HL-60/S4 (cell line): ENCODE measurements around the gene FABP1.

ENCODE experiments used
- in situ Hi-C: fragments of 300-500 bp; cut with MboI; formaldehyde crosslinking; loops from 2 replicates; pipeline ENCODE4 v1.14.3; 2022; ENCODE audit warnings: low sequenced_read_pairs

FABP1 gene

DNA sequence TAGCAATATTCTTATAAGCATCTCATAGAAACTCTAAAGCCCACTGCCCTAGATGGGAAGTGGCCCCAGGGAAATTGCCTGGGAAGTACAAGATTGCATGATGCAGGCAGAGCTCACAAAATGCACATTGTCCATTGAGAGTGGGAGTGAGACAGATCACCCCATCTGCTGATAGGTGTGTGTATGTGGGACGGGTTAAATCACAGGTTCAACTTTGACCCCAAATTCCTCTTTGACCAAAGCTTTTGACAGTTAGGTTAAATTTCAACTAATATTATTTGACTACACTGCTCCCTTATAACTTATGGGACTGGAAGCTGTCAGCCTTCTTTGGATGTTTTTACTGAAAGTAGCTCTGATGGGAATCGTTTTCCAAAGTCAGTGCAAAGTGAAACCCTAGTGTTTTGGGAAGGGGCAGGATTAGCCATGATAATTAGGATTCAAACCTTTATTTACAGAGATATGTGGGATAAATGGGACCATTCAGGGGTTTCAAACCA is 11.4 kb upstream of the FABP1 start:
- in situ Hi-C loops: no loop called here

DNA sequence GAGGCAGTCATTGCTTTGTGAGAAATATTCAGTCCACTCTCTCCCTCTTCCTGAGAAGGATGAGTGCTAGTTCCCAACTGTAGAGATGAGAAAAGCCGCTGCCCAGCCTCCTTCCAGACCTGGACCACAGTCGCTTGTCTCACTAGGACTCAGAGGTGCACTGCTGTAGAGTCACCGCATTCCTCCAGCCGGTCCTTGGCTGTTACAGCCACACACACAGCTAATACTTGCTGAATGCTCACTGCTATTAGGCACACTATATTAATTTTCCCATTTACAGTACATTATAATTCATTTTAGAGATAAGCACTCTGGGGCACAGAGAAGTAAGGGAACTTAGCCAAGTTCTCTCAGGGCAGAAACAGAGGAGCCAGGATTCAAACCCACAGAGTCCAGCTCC is 10.0 kb upstream of the FABP1 start:
- in situ Hi-C loops: no loop called here

GRCh38 chr2:88136817-88137216 is 9.0 kb upstream of the FABP1 start:
- in situ Hi-C loops: no loop called here

- in situ Hi-C loops: no loop called here
Measured at GRCh38 chr2:88133875-88134274, 6.0 kb upstream of the FABP1 start.

DNA sequence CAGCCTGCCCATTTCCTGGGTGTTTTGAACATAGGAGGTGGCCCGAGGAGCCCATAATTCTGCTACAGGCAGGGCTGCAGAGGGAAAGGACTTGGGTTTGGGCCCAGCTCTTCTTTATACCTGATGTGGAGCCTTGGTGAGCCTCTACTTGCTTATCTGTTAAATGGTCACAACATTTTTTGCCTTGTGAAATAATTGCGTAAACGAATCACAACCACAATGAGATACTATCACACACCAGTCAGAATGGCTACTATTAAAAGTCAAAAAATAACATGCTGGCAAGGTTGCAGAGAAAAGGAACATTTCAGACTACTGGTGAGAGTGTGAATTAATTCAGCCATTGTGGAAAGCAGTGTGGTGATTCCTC is 4.1 kb upstream of the FABP1 start:
- in situ Hi-C loops: no loop called here

DNA sequence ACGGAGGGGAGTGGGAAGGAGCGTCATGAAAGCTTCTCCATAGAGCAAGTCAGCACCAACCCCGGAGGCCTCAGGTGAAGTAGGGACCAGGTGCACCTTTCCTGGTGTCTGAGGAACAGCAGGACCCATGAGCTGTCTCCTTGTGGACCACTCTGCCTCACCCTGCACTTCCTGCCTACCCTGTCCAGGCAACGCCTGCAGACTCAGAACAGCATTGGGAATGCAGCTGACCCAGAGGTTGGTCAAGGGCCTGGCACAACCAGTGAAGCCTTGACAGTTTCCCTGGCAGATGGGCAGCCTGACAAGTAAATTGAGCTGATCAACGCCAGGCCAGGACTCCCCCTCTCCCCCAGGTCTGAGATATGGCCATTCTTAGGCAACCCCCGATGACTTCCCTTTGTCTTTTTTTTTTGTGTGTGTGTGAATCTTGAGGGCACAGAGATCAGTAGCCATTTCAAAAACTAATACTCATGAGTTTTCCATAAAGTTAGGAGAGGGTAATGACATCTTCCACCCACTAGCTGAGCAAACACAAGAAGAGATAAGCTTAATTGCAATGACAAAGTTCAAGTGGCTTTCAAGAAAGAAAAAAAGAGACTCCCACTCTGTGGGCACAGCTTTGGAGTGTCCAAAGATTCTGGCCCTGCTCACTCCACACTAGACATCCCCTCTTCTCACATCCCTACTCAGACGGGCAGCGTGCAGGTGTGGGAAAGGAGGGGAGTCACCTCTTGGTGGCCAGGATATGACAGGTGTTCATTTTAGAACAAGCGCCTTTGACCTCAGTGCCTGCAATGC is 3.5 kb upstream of the FABP1 start:
- in situ Hi-C loops: no loop called here

DNA sequence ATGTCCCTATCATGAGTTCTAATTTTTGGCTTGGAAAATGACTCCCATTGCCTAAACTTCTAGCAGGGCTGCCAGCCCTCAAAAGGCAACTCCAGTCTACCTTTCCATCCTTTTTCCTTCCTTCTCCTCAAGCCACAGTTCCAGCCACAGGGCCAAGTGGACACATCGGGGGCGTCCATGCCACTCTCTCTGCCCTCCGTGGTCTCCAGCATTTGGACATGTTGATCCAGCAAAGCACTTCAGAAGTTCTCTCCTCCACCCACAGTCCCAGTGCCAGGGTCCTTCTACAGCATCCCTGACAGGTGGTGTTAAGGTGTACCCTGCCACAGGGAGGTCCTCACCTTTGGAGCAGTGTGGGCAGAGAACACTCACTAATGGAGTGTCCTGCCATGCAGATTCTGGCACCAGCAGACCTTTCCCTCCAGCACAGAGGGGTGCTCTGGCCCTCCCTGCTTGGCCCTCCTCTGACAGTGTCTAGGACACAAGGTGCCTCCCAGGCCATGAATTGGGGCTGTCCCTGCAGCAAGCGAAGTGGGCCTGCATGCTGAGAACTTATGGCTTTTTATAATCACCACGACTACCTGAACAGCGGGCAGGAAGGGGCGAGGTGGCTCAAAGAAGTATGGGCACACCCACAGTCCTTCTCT is 1.6 kb upstream of the FABP1 start:
- in situ Hi-C loops: no loop called here

- in situ Hi-C loops: no loop called here
Measured at GRCh38 chr2:88128654-88129312, 921 bp upstream of the FABP1 start.

- in situ Hi-C loops: no loop called here
Measured at GRCh38 chr2:88127638-88127887, 299 bp downstream of the FABP1 start.

- in situ Hi-C loops: no loop called here
Measured at GRCh38 chr2:88126772-88127637, 857 bp downstream of the FABP1 start.

DNA sequence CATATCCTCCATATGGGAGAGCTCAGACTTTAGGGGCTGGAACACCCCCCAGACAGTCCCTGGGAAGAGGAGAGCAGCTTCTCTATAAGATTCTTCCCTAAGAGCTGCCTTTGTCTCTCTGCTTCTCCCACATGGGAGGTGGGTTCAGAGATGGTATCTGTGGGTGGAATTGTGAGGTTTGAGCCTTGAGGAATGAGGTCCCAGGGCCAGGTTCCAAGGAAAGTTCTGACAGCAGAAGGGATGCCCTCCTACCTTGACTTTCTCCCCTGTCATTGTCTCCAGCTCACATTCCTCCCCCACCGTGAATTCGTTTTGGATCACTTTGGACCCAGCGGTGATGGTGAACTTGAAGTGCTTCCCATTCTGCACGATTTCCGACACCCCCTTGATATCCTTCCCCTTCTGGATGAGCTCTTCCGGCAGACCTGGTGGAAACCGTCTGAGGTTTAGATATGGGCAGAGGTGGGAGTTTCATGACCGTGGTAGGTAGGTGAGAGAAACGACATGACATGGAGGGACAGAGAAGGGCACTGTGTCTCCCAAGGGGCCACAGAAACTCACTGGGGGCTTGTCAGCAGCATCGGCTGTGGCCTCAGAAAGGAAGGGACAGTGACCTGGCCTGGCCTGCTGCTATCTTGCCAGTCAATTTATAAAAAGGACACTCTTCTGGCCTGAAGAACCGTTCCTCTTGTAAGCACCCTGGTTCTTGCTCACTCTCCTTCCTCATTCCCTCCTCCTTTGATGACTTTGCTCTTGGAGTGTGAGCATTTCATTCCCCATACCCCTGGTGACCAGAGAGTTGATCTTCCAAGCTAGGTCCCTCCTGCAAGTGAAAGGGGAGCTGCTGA is 1.7 kb downstream of the FABP1 start:
- in situ Hi-C loops: no loop called here

DNA sequence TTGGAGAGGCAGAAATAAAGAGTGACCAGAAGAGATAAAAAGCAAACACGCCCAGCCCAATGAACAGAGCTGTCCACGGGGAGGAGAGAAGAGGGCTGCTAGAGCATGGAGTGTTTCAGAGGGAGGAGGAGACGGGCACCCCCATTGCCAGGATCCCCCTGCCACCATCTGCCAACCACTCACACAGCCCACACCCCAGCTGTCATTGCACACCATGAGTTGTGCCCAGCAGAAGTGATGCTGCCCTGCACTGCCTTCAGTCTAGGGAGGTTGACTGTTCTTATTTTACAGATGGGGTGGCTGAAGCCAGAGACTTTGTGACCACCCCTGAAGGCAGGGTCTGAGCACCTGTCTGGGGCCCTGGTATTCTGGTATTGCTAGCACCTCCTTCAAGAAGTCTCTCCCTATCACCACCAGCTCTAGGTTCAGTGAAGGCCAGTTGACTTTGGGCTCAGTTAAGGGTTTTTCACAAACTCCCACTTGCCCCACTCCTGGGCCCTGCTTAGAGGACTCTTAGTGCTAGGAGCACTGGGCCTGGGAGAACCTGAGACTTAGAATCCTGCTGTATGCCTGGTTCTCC is 2.4 kb downstream of the FABP1 start:
- in situ Hi-C loops: no loop called here

DNA sequence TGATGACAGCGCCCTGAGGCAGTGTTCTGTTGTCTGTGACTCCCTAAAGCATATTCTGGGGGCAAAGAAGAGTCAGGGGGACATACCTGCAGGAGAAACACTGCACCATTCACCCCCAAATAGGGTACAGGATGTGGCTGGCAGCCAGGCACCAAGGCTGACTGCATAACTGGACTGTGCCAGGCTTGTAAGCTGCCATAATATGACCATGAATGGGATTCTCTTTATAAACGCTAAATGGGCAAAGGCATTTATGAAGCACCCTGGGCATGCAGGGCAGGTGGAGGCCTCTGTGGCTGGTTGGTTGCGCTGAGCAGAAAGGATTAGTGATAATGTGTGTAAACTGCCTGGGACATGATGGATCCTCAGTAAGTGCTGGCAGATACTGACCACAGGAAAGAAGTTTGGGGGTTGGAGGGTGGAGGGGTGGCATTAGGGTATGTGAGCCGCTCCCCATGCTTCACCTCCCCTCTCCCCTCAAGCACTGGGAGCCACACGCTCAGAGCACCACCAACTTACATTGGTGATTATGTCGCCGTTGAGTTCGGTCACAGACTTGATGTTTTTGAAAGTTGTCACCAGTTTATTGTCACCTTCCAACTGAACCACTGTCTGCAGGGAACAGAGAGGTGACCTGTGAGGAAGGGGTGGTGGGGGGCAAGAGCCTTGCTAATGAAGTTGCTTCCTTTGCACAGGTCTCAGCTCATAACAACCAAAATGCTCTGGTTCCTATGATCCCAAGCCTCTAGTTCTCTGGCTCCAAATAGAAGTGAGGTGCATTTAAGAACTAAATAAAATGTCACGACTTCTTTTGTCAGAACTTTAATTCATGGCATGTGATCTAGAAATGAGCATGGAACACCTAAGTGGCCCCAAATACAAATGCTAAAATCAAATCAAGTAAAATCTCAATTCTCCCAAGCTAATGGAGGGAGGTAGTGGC is 3.6 kb downstream of the FABP1 start:
- in situ Hi-C loops: no loop called here

GRCh38 chr2:88123164-88123974 is 4.5 kb downstream of the FABP1 start:
- in situ Hi-C loops: no loop called here

GRCh38 chr2:88122141-88122884 is 5.5 kb downstream of the FABP1 start:
- in situ Hi-C loops: no loop called here

GRCh38 chr2:88121678-88122077 is 6.2 kb downstream of the FABP1 start:
- in situ Hi-C loops: no loop called here

DNA sequence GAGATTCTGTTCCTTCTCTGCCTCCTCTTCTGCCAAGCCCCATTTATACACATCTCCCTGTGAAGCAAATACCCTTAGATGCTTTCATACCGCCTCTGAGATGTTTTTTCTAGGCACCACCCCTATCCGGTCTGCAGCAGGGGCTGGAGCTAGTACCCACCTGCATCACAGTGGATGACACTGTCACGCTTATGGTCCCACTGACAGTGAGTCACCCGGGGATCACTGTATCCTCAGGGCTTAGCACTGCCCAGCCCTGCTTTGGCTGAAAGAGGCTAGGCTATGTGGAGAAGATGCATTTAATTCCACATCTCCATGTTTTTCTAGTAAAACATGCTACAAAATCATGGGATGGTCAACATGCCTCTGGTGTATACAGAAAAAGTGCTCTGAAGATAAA is 9.9 kb downstream of the FABP1 start:
- in situ Hi-C loops: no loop called here
